RPMI7951 (cell line): ENCODE measurements around the gene SGCD. TPM values are rescaled to one million over a fixed set of nuclear protein-coding genes. Genes with fewer than 3 reads are reported as not detected.

ENCODE experiments used
- DNase-seq: peaks from one replicate; pipeline ENCODE4 v3.0.0-alpha.2; 2012; ENCODE audit warnings: low read depth
- total RNA-seq: library from RNA; depleted of rRNA; stranded (reverse); fragments of >200 nt; shearing (Covaris generic); gene quantifications from 2 replicates; pipeline ENCODE4 v1.2.3, GENCODE V29; 2014

SGCD gene
- total RNA-seq, 1 experiment from 2014 or later, result 6.7 TPM

GRCh38 chr5:156456857-156457256 lies 129.9 kb downstream of the SGCD start:
- no peak for DNase-seq

GRCh38 chr5:156459812-156460385 lies 132.9 kb downstream of the SGCD start:
- DNase-seq, result no peak

- peak; percentile 43 for DNase-seq
Measured at GRCh38 chr5:156460471-156460870, 133.5 kb downstream of the SGCD start.

GRCh38 chr5:156466871-156467270 lies 139.9 kb downstream of the SGCD start:
- no peak for DNase-seq

- no peak for DNase-seq
Measured at GRCh38 chr5:156469636-156470035, 142.7 kb downstream of the SGCD start.

GRCh38 chr5:156471893-156472292 lies 144.9 kb downstream of the SGCD start:
- no peak for DNase-seq

GRCh38 chr5:156473269-156473908 lies 146.4 kb downstream of the SGCD start:
- DNase-seq, result peak; percentile 41

GRCh38 chr5:156474251-156474650 lies 147.3 kb downstream of the SGCD start:
- peak; percentile 24 for DNase-seq

- peak; percentile 87 for DNase-seq
Measured at GRCh38 chr5:156475182-156476157, 148.5 kb downstream of the SGCD start.

GRCh38 chr5:156476158-156476551 lies 149.2 kb downstream of the SGCD start:
- DNase-seq, result no peak

- no peak for DNase-seq
Measured at GRCh38 chr5:156476678-156477077, 149.7 kb downstream of the SGCD start.

- DNase-seq, result peak; percentile 19
Measured at GRCh38 chr5:156477196-156477595, 150.2 kb downstream of the SGCD start.

- peak; percentile 82 for DNase-seq
Measured at GRCh38 chr5:156479849-156480248, 152.9 kb downstream of the SGCD start.

GRCh38 chr5:156481741-156482140 lies 154.8 kb downstream of the SGCD start:
- DNase-seq, result peak; percentile 84

GRCh38 chr5:156482818-156483217 lies 155.9 kb downstream of the SGCD start:
- no peak for DNase-seq

- no peak for DNase-seq
Measured at GRCh38 chr5:156486394-156487238, 159.7 kb downstream of the SGCD start.

GRCh38 chr5:156491766-156492165 lies 164.8 kb downstream of the SGCD start:
- no peak for DNase-seq

- DNase-seq, result no peak
Measured at GRCh38 chr5:156496291-156496690, 169.3 kb downstream of the SGCD start.

- peak; percentile 60 for DNase-seq
Measured at GRCh38 chr5:156497804-156498208, 170.8 kb downstream of the SGCD start.

GRCh38 chr5:156498226-156498980 lies 171.4 kb downstream of the SGCD start:
- no peak for DNase-seq

GRCh38 chr5:156500755-156501154 lies 173.8 kb downstream of the SGCD start:
- no peak for DNase-seq
